SK-N-SH treated with all-trans-retinoic acid at 6 μM for 48 hours (cell line): Measurements from ENCODE around the gene CCDC14.
"Not testable (repeated sequence)": the region's sequence is repeated elsewhere in the genome, so short reads cannot be mapped to it uniquely, and the experiment has no call there.

ENCODE experiments used
- BACH2 ChIP-seq: fragments of 250-450 bp; sonication (Bioruptor Pico); IDR thresholded peaks from 2 replicates; pipeline ENCODE4 v1.9.0; 2021; ENCODE audit warnings: mild to moderate bottlenecking, borderline replicate concordance
- ISL1 ChIP-seq: fragments of 250-450 bp; sonication (Bioruptor Pico); IDR thresholded peaks from 2 replicates; pipeline ENCODE4 v2.1.2; 2022; ENCODE audit warnings: mild to moderate bottlenecking, moderate library complexity
- PPARA ChIP-seq: fragments of 250-450 bp; sonication (Bioruptor Pico); IDR thresholded peaks from 2 replicates; pipeline ENCODE4 v1.5.0; 2020; ENCODE audit warnings: mild to moderate bottlenecking, borderline replicate concordance
- TCF4 ChIP-seq: fragments of 250-450 bp; sonication (Bioruptor Pico); IDR thresholded peaks from 2 replicates; pipeline ENCODE4 v1.8.0; 2021; ENCODE audit warnings: mild to moderate bottlenecking, moderate library complexity, borderline replicate concordance
- TOX ChIP-seq: fragments of 250-450 bp; sonication (Bioruptor Pico); IDR thresholded peaks from 2 replicates; pipeline ENCODE4 v1.8.0; 2021; ENCODE audit warnings: mild to moderate bottlenecking, moderate library complexity, borderline replicate concordance
- ZFP3 ChIP-seq: fragments of 250-450 bp; sonication (Bioruptor Pico); IDR thresholded peaks from 2 replicates; pipeline ENCODE4 v1.5.0; 2020; ENCODE audit warnings: mild to moderate bottlenecking, moderate library complexity
- ZFP30 ChIP-seq: fragments of 450-650 bp; formaldehyde crosslinking; IDR thresholded peaks from 2 replicates; pipeline ENCODE4 v1.5.0; 2022; ENCODE audit warnings: mild to moderate bottlenecking, moderate library complexity
- ZNF70 ChIP-seq: fragments of 450-650 bp; formaldehyde crosslinking; IDR thresholded peaks from 2 replicates; pipeline ENCODE4 v1.5.0; 2020; ENCODE audit warnings: mild to moderate bottlenecking, moderate library complexity
- TF ChIP-seq, protein P1 (sequence below): fragments of 250-450 bp; sonication (Bioruptor Pico); IDR thresholded peaks from 2 replicates; pipeline ENCODE4 v1.8.0; 2020; ENCODE audit warnings: mild to moderate bottlenecking, moderate library complexity, borderline replicate concordance

DNA sequence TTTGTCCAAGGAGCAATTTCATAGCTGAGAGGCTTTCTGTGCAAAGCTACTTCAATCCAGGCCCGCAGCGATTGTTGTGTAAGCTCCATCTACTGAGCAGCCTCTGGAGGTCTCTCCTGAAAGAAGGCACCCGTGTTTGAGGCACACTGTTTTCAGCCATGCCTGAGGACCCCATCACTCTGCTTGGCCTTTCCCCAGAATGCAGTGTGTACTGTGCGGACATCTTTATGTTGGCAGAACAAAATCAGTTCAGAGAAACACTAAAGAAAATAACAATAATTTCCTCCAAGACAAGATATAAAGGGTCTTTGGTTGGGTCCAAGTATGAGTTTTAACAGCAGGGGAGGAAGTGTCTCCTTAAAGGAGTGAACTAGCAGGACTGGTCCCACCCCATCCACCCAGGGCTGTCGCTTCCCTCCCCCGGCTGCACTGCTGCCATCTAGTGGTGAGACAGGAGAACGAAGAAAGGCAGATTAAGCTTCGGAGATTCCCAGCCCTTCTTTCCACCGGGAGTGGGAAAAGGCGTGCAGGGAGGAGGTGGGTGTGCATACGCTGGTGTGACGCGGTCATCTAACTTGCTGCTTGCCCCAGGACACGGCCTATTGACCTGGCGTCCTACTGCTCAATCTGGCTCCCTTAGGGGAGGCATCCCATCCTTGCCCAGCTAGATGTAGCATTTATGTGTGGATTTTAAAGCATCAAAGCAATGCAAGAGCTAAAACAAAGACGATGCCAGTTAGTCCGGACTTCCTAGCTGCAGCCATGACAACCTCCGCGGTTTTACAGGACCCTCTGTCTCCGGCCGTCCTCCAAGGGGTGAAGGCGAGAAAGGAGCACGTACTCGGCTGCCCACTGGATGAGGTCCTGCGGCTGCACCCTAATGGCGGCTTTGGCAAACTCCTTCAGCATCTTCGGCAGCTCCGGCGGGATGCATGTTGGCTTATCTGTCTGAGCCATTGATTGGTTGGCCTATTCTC, 18.8 kb upstream of the CCDC14 start:
- TF ChIP-seq ISL1 (CRISPR knock-in tag); ZFP30; TCF4 (CRISPR knock-in tag); ZFP3 (CRISPR knock-in tag); ZNF70 (CRISPR knock-in tag); BACH2 (CRISPR knock-in tag); TOX; PPARA (CRISPR knock-in tag): not testable (repeated sequence)
- TF ChIP-seq, protein P1, sequence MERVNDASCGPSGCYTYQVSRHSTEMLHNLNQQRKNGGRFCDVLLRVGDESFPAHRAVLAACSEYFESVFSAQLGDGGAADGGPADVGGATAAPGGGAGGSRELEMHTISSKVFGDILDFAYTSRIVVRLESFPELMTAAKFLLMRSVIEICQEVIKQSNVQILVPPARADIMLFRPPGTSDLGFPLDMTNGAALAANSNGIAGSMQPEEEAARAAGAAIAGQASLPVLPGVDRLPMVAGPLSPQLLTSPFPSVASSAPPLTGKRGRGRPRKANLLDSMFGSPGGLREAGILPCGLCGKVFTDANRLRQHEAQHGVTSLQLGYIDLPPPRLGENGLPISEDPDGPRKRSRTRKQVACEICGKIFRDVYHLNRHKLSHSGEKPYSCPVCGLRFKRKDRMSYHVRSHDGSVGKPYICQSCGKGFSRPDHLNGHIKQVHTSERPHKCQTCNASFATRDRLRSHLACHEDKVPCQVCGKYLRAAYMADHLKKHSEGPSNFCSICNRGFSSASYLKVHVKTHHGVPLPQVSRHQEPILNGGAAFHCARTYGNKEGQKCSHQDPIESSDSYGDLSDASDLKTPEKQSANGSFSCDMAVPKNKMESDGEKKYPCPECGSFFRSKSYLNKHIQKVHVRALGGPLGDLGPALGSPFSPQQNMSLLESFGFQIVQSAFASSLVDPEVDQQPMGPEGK (CRISPR knock-in tag), result not testable (repeated sequence)
